ENCODE results near the gene WDR90. TPM values are rescaled to one million over a fixed set of nuclear protein-coding genes. Genes with fewer than 3 reads are reported as not detected.

The WDR90 gene
- 5.7 and 10.0 TPM in 2 replicates for total RNA-seq

GRCh38 chr16:648781-649589, at the start of gene WDR90:
Gene WDR90 (plus strand): TSS chr16:649365. CDS start chr16:649417, 52 bp downstream.

GRCh38 chr16:630815-631405, 18.3 kb upstream of the WDR90 start, which contains the start of gene WFIKKN1:
Gene WFIKKN1 (plus strand): TSS chr16:630985. CDS start chr16:631254, 269 bp downstream.

DNA sequence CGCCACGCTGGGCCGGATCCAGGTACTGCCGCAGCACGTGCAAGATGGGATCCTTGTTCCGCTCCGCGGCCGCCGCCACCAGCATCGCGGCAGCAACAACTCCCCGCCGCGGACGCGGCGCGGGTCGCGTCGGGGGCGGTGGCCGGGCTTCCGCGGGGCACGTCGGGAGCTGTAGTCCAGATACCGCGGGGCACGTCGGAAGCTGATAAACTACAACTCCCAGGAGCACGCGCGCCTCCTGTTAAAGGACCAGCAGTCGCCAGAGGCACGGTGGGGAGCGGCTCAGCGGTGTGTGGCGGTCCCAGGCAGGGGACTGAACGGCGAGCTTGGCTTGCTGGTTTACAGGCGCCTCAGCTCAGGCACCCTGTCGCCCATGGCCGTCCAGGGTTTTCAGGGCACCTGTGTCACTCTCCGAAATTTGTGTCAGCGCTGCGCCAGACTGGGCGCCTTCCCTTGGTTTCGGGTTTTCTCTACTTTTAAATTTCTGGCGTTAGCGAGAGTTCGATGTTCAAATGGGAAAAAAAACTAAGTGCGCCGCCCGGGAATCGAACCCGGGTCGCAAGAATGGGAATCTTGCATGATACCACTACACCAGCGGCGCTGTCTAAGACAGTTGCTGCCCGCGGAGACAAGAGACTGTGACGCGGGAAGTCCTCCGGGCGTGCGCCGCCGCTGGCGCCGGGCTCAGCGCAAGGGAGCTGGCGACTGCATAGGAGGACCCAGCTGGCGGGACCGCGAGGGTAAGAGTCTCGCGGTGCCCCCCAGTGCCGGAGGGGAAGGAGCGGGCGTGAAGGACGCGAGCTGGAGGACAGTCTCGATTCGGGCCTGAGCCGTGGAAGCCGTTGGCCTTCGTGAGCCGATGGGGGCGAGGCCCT, 12.7 kb upstream of the WDR90 start, which contains the start of gene METTL26:
TSS of gene METTL26 (minus strand) at position 100 of the 875 bp plus-strand sequence. CDS start at position 85, 15 bp downstream.

DNA sequence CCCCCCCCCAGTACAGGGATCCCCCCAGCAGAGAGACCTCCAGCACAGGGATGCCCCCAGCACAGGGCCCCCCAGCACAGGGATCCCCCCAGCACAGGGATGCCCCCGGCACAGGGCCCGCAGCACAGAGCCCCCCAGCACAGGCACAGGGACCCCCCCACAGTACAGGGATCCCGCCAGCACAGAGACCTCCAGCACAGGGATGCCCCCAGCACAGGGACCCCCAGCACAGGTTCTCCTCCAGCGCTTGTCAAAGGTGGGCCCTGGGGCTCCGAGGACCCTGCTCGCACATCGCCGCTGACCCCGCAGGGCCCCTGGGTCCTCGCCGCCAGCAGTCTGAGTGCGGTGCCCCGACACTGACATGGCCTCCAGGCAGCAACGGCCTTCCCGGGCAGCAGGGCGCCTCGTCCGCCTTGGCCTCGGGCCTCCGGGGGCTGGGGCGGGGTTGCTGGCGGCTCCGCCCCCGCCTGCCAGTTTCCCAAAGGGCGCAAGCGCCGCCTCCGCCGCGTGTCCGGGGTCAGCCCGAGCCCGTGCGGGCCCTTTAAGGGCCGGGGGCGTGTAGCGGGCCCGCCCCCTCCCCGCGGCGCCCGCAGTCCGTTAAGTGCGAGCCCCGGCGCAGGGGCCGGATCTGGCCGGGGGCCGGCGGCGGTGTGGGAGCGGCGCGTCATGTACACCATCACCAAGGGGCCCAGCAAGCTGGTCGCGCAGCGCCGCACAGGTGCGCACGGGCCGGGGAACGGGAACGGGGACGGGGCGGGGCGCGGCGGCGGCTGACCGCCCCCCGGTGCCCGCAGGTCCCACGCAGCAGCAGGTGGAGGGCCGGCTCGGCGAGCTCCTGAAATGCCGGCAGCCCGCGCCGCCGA, 7.6 kb upstream of the WDR90 start, which contains the start of gene MCRIP2:
TSS of gene MCRIP2 (plus strand) at position 503 of the 863 bp plus-strand sequence. CDS start at position 667, 164 bp downstream.

DNA sequence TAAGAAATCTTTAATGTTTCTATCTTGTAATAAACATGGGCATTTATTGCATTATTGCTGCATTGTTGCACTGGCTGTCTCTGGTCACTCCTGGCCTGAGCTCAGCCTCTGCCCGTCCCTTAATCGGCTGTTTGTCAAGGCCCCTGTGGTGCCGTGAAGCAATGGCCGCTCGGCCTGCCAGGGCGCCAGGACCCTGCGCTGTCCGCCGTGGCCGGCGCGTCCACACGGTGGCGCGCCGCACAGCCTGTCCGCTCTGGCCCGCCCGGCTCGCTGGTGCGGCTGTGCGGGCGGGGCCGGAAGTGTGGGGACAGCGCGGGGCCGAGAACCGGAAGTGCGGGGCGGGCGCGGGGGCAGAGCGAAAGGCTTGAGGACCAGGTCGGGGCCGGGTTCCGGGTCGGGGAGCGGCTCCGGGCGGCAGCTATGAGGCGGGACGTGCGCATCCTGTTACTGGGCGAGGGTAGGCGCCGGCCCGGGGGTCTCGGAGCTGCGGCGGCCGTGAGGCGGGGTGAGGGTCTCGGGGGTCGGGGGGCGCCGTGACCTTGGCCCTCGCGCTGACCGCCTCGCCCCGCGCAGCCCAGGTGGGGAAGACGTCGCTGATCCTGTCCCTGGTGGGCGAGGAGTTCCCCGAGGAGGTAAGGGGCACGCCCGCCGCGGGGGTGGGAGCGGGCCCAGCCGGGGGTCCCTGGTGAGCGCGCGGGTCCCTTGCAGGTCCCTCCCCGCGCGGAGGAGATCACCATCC, 18.8 kb downstream of the WDR90 start, which contains the start of gene RHOT2:
TSS of gene RHOT2 (plus strand) at position 353 of the 739 bp plus-strand sequence. CDS start at position 421, 68 bp downstream.

DNA sequence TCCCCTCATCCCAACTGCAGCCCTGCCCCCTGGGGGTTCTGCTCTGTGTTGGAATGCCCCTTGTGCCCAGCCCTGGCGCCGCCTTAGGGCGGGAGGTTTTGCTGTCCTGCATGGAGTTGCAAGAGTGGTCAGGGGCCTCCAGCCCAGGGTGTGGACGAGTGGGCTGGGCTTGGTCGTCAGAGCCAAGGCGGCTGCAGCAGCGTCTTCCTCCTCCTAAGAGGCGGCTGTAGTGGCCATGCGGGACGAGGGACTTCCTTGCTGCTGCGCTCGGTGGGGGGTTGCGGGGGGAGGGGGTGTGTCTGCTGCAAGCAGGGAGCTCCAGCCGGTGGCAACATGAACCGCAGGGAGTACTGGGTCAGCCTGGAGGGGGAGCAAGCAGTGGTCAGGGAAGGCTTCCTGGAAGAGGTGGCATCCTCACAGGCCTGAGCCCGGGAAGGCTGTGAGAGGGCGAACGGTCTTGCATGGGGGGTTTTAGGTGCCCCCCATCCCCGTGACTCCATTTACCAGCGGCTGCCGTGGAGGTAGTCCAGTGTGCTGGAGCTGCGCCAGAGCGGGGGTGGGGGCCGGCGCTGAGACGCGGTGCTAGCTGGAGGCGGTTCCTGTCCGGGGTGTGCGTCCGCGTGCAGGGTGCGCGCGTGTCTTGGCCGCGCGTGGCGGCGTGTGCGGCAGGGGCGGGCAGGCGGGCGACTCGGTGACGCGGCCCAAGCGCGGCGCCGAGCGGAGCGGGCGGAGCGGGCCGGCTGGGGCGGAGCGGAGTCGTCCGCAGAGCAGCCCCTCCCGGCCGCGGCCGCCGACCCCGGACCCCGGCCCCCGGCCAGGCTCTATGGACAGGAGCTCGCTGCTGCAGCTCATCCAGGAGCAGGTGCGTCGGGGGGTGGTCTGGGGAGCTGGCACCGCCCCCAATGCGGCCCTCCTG, 26.1 kb downstream of the WDR90 start, which contains the start of gene RHBDL1:
TSS of gene RHBDL1 (plus strand) at position 704 of the 916 bp plus-strand sequence. CDS start at position 824, 120 bp downstream.

GRCh38 chr16:679814-680624, 30.9 kb downstream of the WDR90 start, which contains the start of gene STUB1:
Gene STUB1 (plus strand): TSS chr16:680410. CDS start chr16:680526, 116 bp downstream.

GRCh38 chr16:684071-684794, 35.1 kb downstream of the WDR90 start, which contains the start of gene JMJD8:
Gene JMJD8 (minus strand): TSS chr16:684334. CDS start chr16:684319, 15 bp downstream.

DNA sequence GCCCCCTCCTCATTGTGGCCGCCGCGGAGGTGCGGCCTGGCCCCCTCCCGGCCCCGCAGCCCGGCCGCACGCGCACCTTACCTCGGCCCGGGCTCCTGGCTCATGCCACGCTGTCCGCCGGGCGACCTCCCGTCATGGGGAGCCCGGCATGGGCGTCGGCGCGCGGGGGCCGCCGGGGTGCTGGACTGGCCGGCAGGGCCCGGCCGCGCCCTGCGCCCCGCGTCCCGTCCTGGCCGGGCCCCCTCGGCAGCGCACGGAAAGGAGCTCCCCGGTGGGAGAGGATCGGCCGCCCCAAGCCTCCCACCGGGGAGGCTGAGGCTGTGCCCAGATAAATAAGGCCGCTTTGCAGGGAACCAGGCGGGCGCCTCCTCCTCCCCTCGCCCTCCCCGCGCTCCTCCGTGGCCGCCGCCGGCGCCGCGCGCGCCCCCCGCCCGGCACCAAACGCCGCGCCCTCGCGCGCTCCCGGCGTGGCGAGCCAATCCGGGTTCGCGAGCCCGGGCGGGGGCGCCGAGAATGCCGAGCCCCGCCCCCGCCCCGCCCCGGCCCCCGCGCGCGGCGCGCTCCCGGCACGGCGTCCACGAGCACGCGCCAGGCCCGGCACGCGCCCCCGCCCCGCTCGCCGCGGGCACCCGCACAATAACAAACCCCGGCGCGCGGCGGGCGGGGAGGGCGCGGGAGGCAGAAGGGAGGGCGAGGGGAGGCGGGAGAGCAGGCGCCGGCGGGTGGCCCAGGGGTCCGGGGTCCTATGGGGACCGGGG, 56.4 kb downstream of the WDR90 start, which contains the start of gene FBXL16:
TSS of gene FBXL16 (minus strand) at position 371 of the 758 bp plus-strand sequence. CDS start 8,396 bp downstream, outside the sequence.

DNA sequence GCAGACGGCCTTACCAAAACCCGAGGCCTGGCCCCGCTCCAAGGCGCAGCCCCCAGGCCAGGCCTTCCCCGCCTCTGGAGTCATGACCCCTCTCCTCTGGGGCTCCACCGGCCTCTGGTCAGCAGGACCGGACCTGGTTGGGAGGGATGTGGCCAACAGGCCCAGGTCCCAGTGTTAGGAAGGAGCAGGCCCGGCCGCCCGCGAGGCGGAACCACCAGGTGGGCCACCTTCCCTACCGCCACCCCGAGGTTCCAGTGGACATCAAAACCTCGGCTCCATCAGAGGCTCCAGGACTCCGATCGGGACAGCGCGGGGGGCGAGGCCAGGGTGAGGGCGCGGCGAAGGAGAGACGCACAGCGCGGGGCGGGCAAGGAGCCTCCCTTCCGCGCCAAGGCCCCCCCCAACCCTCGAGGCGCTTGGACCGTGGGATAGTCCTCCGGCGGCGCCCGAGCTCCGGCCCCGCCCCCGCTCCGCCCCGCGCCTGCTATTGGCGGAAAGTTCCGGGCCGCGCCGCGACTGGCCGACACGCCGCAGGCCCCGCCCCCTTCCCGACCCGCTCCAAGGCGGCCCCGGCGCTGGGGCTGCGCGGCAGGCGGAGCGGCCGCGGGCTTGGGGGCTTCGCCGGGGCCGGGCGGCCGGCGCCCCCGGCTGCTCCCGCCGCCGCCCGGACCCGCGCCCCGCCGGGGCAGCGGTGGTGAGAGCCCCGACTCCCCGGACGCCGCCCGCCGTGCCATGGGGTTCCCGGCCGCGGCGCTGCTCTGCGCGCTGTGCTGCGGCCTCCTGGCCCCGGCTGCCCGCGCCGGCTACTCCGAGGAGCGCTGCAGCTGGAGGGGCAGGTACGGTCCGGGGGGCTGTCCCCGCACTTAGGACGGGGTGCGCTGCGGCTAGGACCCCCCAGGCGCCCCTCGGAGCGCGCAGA, 65.7 kb downstream of the WDR90 start, which contains the start of gene METRN:
TSS of gene METRN (plus strand) at position 561 of the 919 bp plus-strand sequence. CDS start at position 733, 172 bp downstream.

Other genes with a start within 250 kb of the WDR90 start
- gene DECR2, start 247.5 kb upstream of the WDR90 start, total RNA-seq = 14.2 and 19.1 TPM in 2 replicates
- 17.5 and 41.9 TPM in 2 replicates for gene RAB11FIP3, start 223.7 kb upstream of the WDR90 start, total RNA-seq
- 20.6 and 36.8 TPM in 2 replicates for gene CAPN15, start 121.7 kb upstream of the WDR90 start, total RNA-seq
- gene PRR35, start 89.0 kb upstream of the WDR90 start, total RNA-seq = not detected in 2 replicates
- gene NHLRC4, start 82.4 kb upstream of the WDR90 start, total RNA-seq = 0.88 and 1.3 TPM in 2 replicates
- 20.7 and 26.4 TPM in 2 replicates for gene PIGQ, start 79.4 kb upstream of the WDR90 start, total RNA-seq
- gene RAB40C, start 59.3 kb upstream of the WDR90 start, total RNA-seq = 7.4 and 11.5 TPM in 2 replicates
- 0.19 TPM in 1 of 2 replicates, not detected in the other for gene WFIKKN1, start 18.4 kb upstream of the WDR90 start, total RNA-seq
- gene METTL26, start 13.1 kb upstream of the WDR90 start, total RNA-seq = 43.6 and 69.1 TPM in 2 replicates
- gene MCRIP2, start 7.5 kb upstream of the WDR90 start, total RNA-seq = 12.1 and 12.6 TPM in 2 replicates
- 23.2 and 38.9 TPM in 2 replicates for gene RHOT2, start 18.8 kb downstream of the WDR90 start, total RNA-seq
- 0.16 and 0.50 TPM in 2 replicates for gene RHBDL1, start 26.3 kb downstream of the WDR90 start, total RNA-seq
- gene STUB1, start 31.0 kb downstream of the WDR90 start, total RNA-seq = 111 TPM in 2 replicates
- 23.0 and 31.2 TPM in 2 replicates for gene JMJD8, start 35.0 kb downstream of the WDR90 start, total RNA-seq
- gene WDR24, start 41.0 kb downstream of the WDR90 start, total RNA-seq = 2.6 and 5.0 TPM in 2 replicates
- under 0.01 and 0.13 TPM in 2 replicates for gene FBXL16, start 56.4 kb downstream of the WDR90 start, total RNA-seq
- gene METRN, start 65.8 kb downstream of the WDR90 start, total RNA-seq = 25.3 and 31.1 TPM in 2 replicates
- 19.1 and 21.4 TPM in 2 replicates for gene ANTKMT, start 71.8 kb downstream of the WDR90 start, total RNA-seq
- 1.2 TPM in 1 of 2 replicates, not detected in the other for gene CCDC78, start 77.1 kb downstream of the WDR90 start, total RNA-seq
- 2.9 and 8.2 TPM in 2 replicates for gene HAGHL, start 77.7 kb downstream of the WDR90 start, total RNA-seq
- 30.4 and 38.2 TPM in 2 replicates for gene CIAO3, start 91.6 kb downstream of the WDR90 start, total RNA-seq
- not detected in 2 replicates for gene MSLN, start 111.4 kb downstream of the WDR90 start, total RNA-seq
- 20.8 and 22.0 TPM in 2 replicates for gene RPUSD1, start 139.0 kb downstream of the WDR90 start, total RNA-seq
- gene CHTF18, start 139.3 kb downstream of the WDR90 start, total RNA-seq = 13.6 and 13.8 TPM in 2 replicates
- not detected in 2 replicates for gene GNG13, start 151.4 kb downstream of the WDR90 start, total RNA-seq